B cell (primary cell): ENCODE data around the gene TCF21. TPM values are rescaled to one million over a fixed set of nuclear protein-coding genes. Genes with fewer than 3 reads are reported as not detected.

ENCODE experiments used
- ATAC-seq: fragments of 200-7000 bp; cut with Tn5 transposase; one replicate; pipeline ENCODE4 v1.10.0; 2021; ENCODE audit warnings: low read depth, mild to moderate bottlenecking, moderate number of reproducible peaks, moderate library complexity
- CTCF ChIA-PET: fragments of 350-600 bp; sonication (Branson Sonifier 250); formaldehyde crosslinking; loops from one replicate; lab custom pipeline; 2021; ENCODE audit warnings: antibody characterized with exemption, inconsistent platforms; lab: Charles Lee
- POLR2A ChIA-PET: fragments of 350-600 bp; sonication (Branson Sonifier 250); formaldehyde crosslinking; loops from one replicate; lab custom pipeline; 2021; ENCODE audit warnings: antibody characterized with exemption; lab: Charles Lee
- DNase-seq: peaks from one replicate; pipeline ENCODE4 v3.0.0; 2013
- H2AFZ ChIP-seq: 2 replicates; pipeline ENCODE4 v1.6.1; 2012; ENCODE audit warnings: mild to moderate bottlenecking, low read depth, low read length; ENCODE audit not compliant: insufficient read depth, poor library complexity, severe bottlenecking
- H3K27ac ChIP-seq, 2 donors: 1 replicate in 1 of 2; 2 replicates in 1 of 2; pipeline ENCODE4 v1.5.1; 2012 to 2013; ENCODE audit warnings: low read length in 2 of 2, mild to moderate bottlenecking in 2 of 2, moderate library complexity in 1 of 2
- H3K27me3 ChIP-seq, 4 experiments: fragments of 200-600 bp in 1 of 4; sonication (generic) in 1 of 4; replicated peaks in 1 of 4; 1 replicate in 2 of 4; 2 replicates in 2 of 4; pipeline versions ENCODE4 v1.6.1 to v1.7.0; 2013 to 2016; ENCODE audit warnings: low read length in 3 of 4, mild to moderate bottlenecking in 2 of 4, mixed read lengths in 1 of 4, moderate library complexity in 1 of 4; ENCODE audit not compliant: insufficient read depth in 4 of 4, control insufficient read depth in 3 of 4; ENCODE audit errors: control extremely low read depth in 1 of 4
- H3K36me3 ChIP-seq, 2 experiments: replicated peaks in 1 of 2; 1 replicate in 1 of 2; 2 replicates in 1 of 2; pipeline versions ENCODE4 v1.6.1 to v1.7.1; 2013; ENCODE audit warnings: low read length in 1 of 2; ENCODE audit not compliant: insufficient read depth in 2 of 2, control insufficient read depth in 1 of 2; ENCODE audit errors: control extremely low read depth in 1 of 2, extremely low read depth in 1 of 2
- H3K4me1 ChIP-seq, 2 donors: fragments of 200-600 bp in 1 of 2; sonication (generic) in 1 of 2; 1 replicate in 1 of 2; 2 replicates in 1 of 2; pipeline versions ENCODE4 v1.5.1 to v1.6.1; 2013 to 2017; ENCODE audit warnings: low read length in 2 of 2; ENCODE audit not compliant: control insufficient read depth in 2 of 2, insufficient read depth in 2 of 2
- H3K4me2 ChIP-seq: replicated peaks from 2 replicates; pipeline ENCODE3; 2012; ENCODE audit warnings: mild to moderate bottlenecking, low read depth, low read length; ENCODE audit not compliant: poor library complexity, severe bottlenecking
- H3K4me3 ChIP-seq, 5 experiments: fragments of 200-600 bp in 1 of 5; sonication (generic) in 1 of 5; 1 replicate in 3 of 5; 2 replicates in 2 of 5; pipeline versions ENCODE4 v1.5.1 to v1.7.0; 2011 to 2016; ENCODE audit warnings: low read length in 4 of 5, mild to moderate bottlenecking in 4 of 5, low read depth in 2 of 5, control low read depth in 1 of 5, moderate library complexity in 1 of 5; ENCODE audit not compliant: insufficient read depth in 1 of 5; ENCODE audit errors: control extremely low read depth in 1 of 5, extremely low read depth in 1 of 5
- H3K79me2 ChIP-seq: fragments of 200-600 bp; sonication (generic); one replicate; pipeline ENCODE4 v1.6.0; 2016; ENCODE audit warnings: low read length; ENCODE audit not compliant: control insufficient read depth, insufficient read depth
- H3K9ac ChIP-seq: fragments of 200-600 bp; sonication (generic); 2 replicates; pipeline ENCODE4 v1.6.1; 2017; ENCODE audit warnings: mild to moderate bottlenecking, low read length, moderate library complexity
- H3K9me3 ChIP-seq, 3 donors: one replicate each; pipeline versions ENCODE4 v1.6.1 to v1.7.1; 2013; ENCODE audit warnings: low read length in 2 of 3; ENCODE audit not compliant: control insufficient read depth in 2 of 3, insufficient read depth in 1 of 3; ENCODE audit errors: control extremely low read depth in 1 of 3
- H4K20me1 ChIP-seq: 2 replicates; pipeline ENCODE4 v1.6.0; 2012; ENCODE audit warnings: mild to moderate bottlenecking, low read length; ENCODE audit not compliant: insufficient read depth, control insufficient read depth, poor library complexity, severe bottlenecking
- H3K27ac Mint-ChIP-seq: one replicate; pipeline ENCODE4 v1.8.0; 2021; ENCODE audit warnings: mixed read lengths
- H3K27me3 Mint-ChIP-seq: one replicate; pipeline ENCODE4 v1.8.0; 2021; ENCODE audit warnings: mixed read lengths
- H3K4me1 Mint-ChIP-seq: one replicate; pipeline ENCODE4 v1.8.0; 2021; ENCODE audit warnings: mixed read lengths
- H3K4me3 Mint-ChIP-seq: one replicate; pipeline ENCODE4 v1.8.0; 2021; ENCODE audit warnings: mixed read lengths
- H3K9me3 Mint-ChIP-seq: one replicate; pipeline ENCODE4 v1.8.0; 2022; ENCODE audit warnings: mixed read lengths; ENCODE audit not compliant: insufficient read depth
- CTCF ChIP-seq: fragments of 200-600 bp; IDR thresholded peaks from one replicate; pipeline ENCODE4 v1.8.0; 2022; ENCODE audit warnings: antibody characterized with exemption, mild to moderate bottlenecking
- EZH2 ChIP-seq: IDR thresholded peaks from 2 replicates; pipeline ENCODE4 v1.6.1; 2012; ENCODE audit warnings: borderline replicate concordance, low read depth, mild to moderate bottlenecking, moderate library complexity, low read length; ENCODE audit not compliant: insufficient read depth, poor library complexity, severe bottlenecking
- WGBS: methylation state at CpG from one replicate; pipeline ENCODE4 v1.1.5; 2013; ENCODE audit warnings: missing lambda C conversion rate; ENCODE audit not compliant: insufficient coverage; 5-methylcytosine and 5-hydroxymethylcytosine counted together
- intact Hi-C: fragments of 100-400 bp; cut with micrococcal nuclease; formaldehyde crosslinking; loops from one replicate; pipeline ENCODE4 v1.10.0; 2022
- polyA plus RNA-seq: library from polyadenylated mRNA; depleted of rRNA; stranded (reverse); fragments of >200 nt; gene quantifications from 2 replicates; pipeline ENCODE4 v1.2.3, GENCODE V29; 2012
- total RNA-seq, 2 donors: library from RNA; stranded (reverse); fragments of 120-200 nt in 1 of 2; gene quantifications; 1 replicate in 1 of 2; 2 replicates in 1 of 2; pipeline versions ENCODE4 v1.2.3 to v1.2.4, GENCODE V29; 2013 to 2022

Gene TCF21
- total and polyA plus RNA-seq, 2 donors (not counting 1 experiment from before 2014, with no cell fraction given) = not detected

GRCh38 chr6:133898263-133898662 lies 9.3 kb downstream of the TCF21 start:
- H3K4me1 Mint-ChIP-seq = peaks cover 3% of the 10 kb centered on the region
- no peak overlapping the region for H3K4me3 Mint-ChIP-seq
- H4K20me1 ChIP-seq = no peaks in the 10 kb centered on the region
- H3K27me3 Mint-ChIP-seq = peaks cover 60% of the 10 kb centered on the region
- DNase-seq = no peak
- no peaks in the 10 kb centered on the region for H3K36me3 ChIP-seq
- no peak for ATAC-seq
- H3K27me3 ChIP-seq = peaks cover 0 to 47% (median 33%) of the 10 kb centered on the region in 4 experiments
- POLR2A ChIA-PET = no interaction called here
- H2AFZ ChIP-seq = no peak overlapping the region
- no peaks in the 10 kb centered on the region for H3K9me3 Mint-ChIP-seq
- H3K27ac Mint-ChIP-seq = no peak overlapping the region
- CTCF ChIA-PET = interaction anchor here (1.4 to 1.8 kb wide), 2 partner anchors 18 to 199 kb away, joined by 3 to 6 read pairs; no protein-coding TSS in a partner anchor
- H3K4me3 ChIP-seq = no peak overlapping the region
- no peak overlapping the region for H3K9ac ChIP-seq
- H3K79me2 ChIP-seq = no peaks in the 10 kb centered on the region
- no peaks in the 10 kb centered on the region for H3K9me3 ChIP-seq
- no CpG with 5 or more reads among the region's 1 CpG for WGBS
- no peak overlapping the region for H3K27ac ChIP-seq
- no peak overlapping the region for H3K4me2 ChIP-seq
- H3K4me1 ChIP-seq = peaks cover 0 to 4% of the 10 kb centered on the region in 2 donors
- intact Hi-C loops = no loop called here
- TF ChIP-seq CTCF = no peak
- no peak for TF ChIP-seq EZH2

- Histone ChIP-seq H3K27ac (no peak overlapping the region), H3K9ac (no peak overlapping the region), H4K20me1 (no peaks in the 10 kb centered on the region), H2AFZ (no peak overlapping the region), H3K9me3 (no peaks in the 10 kb centered on the region), H3K79me2 (no peaks in the 10 kb centered on the region), H3K4me2 (no peak overlapping the region), H3K4me1 (no peaks in the 10 kb centered on the region), H3K4me3 (no peak overlapping the region), H3K36me3 (no peaks in the 10 kb centered on the region), H3K27me3 (peaks cover 0 to 45% (median 20%) of the 10 kb centered on the region in 4 experiments)
- no peaks in the 10 kb centered on the region for H3K4me1 Mint-ChIP-seq
- peaks cover 54% of the 10 kb centered on the region for H3K27me3 Mint-ChIP-seq
- ChIA-PET CTCF (interaction anchor here (1.6 kb wide), 1 partner anchor 24 kb away, joined by 5 read pairs; no protein-coding TSS in a partner anchor), POLR2A (no interaction called here)
- TF ChIP-seq EZH2 (no peak), CTCF (no peak)
- intact Hi-C loops = no loop called here
- no peaks in the 10 kb centered on the region for H3K9me3 Mint-ChIP-seq
- DNase-seq (no peak), ATAC-seq (no peak)
- no peak overlapping the region for H3K4me3 Mint-ChIP-seq
- H3K27ac Mint-ChIP-seq = no peak overlapping the region
Measured at GRCh38 chr6:133899556-133899955, 10.6 kb downstream of the TCF21 start.
